Measurements from ENCODE around the gene NAALADL2.

Gene NAALADL2

GRCh38 chr3:175617247-175617646, 758.1 kb downstream of the NAALADL2 start:
- DNase-seq, result no peak

DNA sequence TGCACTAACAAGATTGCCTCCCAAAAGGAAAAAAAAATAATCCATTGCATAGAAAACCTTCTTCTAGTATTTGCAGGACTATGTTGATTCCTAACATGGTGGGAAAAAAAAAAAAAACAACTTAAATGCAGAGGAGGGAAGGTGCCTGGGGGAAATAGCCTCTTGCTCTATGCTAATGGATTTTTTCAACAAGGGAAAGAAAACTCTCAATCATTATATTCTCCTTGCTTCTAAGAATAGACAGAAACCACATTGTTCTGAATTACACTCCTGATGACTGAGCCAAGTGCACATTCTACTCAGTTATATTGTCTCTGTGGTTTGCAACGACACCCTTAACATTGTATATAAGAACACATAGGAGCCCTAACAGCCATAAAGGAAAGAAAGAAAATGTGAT, 760.2 kb downstream of the NAALADL2 start:
- no peak for DNase-seq

GRCh38 chr3:175620093-175620492, 761.0 kb downstream of the NAALADL2 start:
- DNase-seq, result no peak

DNA sequence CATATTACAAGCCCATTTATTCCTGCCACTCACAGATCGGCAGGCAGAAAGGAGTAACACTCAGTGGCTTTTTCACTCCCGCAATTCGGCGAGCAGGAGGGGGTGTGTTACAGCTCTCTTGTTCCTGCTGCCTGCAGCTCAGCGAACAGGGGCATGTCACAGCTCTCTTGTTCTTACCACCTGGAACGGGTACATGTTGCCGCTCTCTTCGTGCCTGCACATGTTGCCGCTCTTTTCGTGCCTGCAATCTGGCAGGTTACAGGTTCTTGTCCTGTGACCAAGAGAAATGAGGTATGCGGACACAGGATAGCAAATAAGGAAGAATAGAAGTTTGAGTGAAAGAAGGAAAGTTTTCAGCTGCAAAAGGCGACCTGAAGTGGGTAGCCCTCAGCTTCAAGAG, 761.4 kb downstream of the NAALADL2 start:
- no peak for DNase-seq

DNA sequence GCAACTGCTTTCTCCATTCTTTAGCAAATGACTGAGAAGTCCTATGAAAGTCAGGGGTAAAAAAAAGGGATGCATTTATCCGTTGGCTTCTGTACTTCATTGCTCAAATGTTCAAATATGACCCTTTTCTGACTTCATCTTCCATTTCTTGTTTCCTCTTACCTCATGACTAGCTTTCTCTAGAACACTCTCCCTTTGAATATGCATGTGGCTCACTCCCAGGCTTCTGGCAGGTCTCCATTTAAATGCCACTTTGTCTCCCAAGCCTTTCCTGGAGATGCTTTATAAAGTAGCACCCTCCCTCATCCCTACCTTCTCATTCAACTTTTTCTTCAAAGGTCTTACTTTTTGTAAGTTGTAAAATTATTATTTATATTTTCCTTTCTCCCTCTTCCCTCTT, 781.8 kb downstream of the NAALADL2 start:
- no peak for DNase-seq

DNA sequence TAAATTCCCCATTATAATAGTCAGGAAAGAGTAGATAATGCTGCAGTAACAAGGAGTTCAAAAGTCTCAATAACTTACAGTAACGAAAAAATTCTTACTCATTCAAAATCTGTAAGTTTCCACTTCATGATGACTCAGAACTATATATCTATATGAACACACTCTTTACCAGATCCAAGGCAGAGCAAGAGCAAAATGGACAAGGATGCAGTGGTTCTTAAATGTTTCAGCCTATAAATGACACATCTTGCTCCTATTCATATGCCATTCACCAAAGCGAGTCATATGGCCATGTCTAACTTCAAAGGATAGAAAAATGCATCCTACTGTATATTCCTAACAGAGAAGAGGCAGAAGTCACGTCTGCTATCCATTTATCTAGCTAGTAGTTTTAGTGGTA, 787.7 kb downstream of the NAALADL2 start:
- DNase-seq, result no peak

- DNase-seq, result no peak
These were observed 789.8 kb downstream of the NAALADL2 start for GRCh38 chr3:175648899-175649298.

DNA sequence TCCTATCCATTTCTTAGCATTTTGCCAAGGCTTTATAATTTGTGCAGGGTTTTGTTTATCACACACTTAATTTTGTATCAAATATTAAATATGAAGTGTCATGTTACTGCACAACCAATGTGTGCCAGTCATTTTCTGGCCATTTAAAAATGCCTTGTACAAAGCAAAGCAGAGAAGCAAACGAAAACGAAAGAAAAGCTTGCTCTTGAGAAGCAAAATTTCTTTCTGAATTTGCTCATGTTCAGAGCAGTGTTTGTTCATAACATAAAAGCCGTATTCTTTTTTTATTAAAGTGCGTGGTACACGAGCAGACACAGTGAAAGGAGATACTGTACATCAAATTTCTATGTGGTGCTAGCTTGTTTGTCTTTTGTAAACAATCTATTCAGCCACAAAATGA, 792.6 kb downstream of the NAALADL2 start:
- DNase-seq, result no peak

- DNase-seq, result no peak
These were observed 796.2 kb downstream of the NAALADL2 start for GRCh38 chr3:175655351-175655750.

DNA sequence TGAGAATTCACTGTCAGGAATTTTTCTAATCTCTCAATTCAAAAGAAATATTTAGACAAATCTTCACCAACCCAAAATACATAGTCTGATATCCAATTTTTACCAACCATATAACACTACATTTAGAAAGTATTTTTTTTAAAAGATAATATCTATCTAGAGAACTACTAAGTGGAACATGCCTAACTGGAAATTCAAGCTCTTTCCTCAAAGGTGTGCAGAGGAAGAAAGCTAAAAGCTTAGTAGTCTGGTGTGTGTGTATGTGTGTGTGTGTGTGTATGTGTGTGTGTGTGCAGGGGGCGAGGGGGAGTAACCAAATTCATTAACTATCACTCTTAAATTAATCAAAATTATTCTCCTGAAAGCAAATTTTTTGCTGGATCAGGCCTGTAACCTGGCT, 797.3 kb downstream of the NAALADL2 start:
- DNase-seq, result no peak

DNA sequence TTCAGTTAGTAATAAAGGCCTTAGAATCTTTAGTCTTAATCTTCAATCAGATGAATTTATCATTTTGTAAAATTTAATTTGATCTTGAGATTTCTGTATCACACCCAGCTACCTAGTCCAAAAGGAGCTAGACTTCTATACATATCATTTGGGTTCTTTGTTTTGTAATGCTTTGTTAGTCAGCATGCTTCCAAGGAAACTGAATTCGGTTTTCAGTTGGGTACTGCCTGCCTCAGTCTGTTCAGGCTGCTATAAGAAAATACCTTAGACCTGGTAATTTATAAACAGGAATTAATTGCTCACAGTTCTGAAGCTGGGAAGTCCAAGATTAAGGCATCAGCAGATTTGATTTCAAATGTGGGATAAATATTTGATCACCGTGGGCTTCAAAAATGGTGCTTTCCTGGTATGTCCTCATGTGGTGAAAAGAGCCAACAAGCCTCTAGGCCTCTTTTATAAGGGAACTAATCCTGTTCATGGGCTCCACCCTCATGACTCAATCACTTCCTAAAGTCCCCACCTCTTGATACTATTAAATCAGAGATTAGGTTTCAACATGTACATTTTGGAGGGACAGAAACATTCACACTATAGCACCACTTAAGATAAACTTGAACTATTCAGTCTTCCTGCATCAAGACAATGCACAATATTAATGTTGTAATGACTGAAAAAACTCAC, 800.7 kb downstream of the NAALADL2 start:
- no peak for DNase-seq

DNA sequence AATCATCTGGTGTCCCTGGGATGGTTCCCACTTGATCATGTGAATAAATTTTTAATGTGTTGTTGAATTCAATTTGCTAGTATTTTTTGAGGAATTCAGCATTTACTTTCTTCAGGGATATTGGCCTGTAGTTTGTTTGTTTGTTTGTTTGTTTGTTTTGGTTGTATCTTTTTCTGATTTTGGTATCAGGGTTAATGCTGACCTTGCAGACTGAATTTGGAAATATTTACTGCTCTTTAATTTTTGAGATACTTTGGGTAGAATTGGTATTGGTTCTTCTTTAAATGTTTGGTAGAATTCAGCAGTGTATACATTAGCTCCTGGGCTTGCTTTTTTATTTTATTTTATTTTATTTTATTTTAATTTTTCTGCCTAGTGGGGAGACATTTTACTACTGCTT, 803.7 kb downstream of the NAALADL2 start:
- DNase-seq, result no peak

GRCh38 chr3:175664911-175665310, 805.8 kb downstream of the NAALADL2 start:
- no peak for DNase-seq

DNA sequence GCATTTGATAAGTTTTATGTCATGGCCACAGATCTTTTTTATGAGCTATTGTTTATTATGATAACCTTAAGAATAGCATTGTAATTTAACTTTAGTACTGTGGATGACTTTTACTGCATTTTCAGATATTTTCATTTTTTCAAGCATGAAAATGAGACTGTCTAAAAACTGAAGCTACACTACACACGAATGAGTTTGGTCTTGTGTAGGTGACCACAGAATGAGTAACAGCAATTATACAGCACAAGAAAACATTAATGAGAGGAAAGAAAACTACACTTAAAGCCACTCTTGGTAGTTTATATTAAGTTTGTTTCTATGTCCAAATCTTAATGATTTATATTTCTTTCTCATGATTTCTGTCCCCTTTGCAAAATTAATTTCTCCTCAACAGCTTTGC, 809.2 kb downstream of the NAALADL2 start:
- DNase-seq, result no peak

- DNase-seq, result no peak
These were observed 811.4 kb downstream of the NAALADL2 start for GRCh38 chr3:175670557-175670956.

DNA sequence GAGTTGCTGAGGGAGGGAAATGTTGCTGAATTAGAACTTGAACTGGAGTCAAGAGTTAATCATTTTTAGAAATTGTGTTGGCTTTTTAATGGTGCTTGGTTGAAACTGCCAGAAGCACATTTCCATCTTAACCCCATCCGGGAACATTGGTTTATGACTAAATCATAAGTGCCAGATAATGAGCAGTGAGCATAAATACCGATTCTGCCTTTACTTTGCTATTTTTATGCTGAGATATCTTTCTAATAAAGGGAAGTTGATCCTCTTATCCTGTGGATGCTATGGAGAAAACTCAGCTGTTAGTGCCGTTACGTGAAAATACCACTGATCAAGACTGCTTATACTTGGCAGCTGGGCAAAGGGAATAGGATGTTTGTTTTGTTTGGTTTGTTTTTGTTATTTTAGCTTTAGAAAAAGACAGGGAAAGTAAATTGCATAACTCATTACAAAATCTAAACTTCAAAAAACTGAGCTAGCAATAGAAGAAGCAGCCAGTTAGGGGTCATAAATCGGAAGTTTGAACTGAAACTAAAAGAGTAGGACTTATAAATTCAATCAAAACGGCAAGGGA, 813.1 kb downstream of the NAALADL2 start:
- no peak for DNase-seq

GRCh38 chr3:175679568-175679967, 820.4 kb downstream of the NAALADL2 start:
- DNase-seq, result no peak

DNA sequence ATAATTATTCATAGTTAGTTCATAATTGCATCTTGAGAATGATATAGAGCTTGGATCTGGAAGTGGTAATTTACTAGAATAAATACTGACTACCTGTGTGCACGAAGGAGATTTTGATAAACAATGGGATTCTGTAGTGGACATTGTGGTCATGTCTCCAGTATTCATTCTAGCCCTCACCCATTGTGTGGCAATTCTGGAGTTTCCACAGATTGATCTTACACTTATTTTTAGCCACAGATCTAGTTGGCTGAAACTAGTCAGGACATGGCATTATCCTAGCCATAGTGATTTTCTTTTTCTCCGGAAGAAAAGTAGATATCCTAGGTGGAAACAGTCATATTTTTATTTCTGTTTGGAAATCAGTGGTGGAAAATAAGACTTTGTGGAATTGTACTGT, 833.1 kb downstream of the NAALADL2 start:
- no peak for DNase-seq

DNA sequence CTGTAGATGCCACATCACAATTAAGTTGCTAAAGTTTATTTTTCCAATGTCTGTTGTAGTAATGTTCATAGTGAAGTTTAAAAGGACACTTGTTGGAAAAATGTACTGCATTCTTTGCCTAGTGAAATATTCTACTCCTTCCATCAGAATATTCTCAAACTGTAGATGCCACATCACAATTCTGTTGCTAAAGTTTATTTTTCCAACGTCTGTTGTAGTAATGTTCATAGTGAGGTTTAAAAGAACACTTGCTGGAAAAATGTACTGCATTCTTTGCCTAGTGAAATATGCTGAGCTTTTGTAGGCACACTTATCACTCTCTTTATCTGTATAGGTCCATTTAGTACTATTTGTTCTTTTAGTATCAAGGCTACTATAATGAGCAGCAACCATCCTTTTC, 836.1 kb downstream of the NAALADL2 start:
- no peak for DNase-seq

DNA sequence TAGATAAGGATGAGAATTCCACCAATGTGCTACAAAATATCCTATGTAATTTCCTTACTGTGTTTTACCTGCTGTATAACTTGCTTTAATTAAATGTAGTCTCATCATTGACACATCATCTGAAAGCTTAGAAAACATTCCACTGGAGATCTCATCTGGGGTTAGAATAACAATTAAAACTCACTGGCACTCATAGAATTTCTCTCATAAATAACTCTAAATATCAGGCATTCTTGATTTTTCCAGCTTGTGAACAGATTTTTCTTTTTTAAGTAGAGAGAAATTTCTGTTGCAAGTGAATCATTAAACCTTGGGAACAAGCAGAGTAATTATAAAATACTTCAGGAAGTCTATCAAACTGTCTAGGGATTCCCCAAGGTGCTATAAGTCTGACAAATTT, 843.8 kb downstream of the NAALADL2 start:
- DNase-seq, result no peak

DNA sequence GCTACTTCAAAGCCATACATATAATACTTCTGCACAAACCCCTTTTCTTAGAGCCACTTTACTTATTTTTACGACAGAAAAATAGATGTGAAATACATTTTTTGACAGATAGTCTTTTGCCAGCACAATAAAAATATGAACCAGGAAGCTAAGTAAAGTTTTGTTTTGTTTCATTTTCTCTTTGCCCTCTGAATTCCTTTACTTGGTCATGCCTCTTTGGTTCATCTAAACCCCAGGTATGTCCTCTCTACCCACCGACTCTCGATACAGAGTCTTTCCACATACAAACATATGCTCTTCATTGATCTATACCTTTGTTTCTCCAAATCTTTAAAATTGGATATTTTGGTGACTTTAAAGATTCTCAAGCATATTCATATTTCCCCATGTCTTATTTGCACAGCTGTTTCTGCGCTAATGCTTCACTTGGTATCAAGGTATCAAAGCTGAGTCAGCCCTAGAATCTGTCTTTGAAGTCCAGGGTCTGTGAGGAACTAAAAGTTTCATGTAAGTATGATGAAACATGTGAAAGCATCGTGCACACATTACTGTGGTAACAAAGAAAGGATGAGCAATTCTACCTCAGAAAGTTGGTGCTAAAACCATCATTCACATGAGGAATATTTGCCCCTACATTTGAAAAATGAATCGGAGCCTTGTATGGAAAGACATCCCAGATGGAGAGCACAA, 845.4 kb downstream of the NAALADL2 start:
- no peak for DNase-seq

DNA sequence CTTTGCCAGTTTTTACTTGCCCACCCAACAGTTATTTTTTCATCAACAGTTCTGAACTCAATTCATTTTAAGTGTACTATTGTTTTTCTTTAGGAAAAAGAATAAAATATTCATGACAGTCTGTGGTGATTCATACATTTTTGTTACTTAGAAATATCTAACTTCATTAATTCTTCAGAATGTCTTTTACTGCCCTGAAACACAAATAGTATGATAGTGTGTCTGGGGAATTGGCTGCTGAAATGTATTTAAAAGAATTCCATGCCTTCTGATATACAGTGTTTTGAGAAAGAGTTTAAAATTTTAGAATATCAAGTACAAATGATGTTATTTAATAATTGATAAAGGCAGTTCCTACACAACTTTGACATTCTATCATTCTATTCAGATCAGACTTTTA, 854.1 kb downstream of the NAALADL2 start:
- no peak for DNase-seq

DNA sequence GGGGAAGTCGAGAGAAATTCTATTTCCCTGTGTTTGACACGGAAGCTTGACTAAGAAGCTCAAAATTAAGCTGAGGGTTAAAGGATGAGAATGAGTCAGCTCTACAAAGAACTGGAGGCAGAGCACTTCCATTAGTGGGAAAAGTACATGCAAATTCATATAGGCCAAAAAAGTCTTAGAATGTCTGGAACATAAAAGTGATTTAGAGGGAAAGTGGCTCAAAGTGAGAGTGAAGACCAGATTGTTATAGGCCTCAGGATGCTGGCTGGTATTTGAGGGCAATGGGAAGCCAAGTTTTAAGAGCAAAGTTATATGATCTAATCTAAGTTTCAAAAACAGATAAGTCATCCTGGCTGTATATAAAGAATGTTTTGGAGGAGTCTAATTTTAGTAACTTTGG, 857.3 kb downstream of the NAALADL2 start:
- DNase-seq, result no peak

- DNase-seq, result no peak
These were observed 867.1 kb downstream of the NAALADL2 start for GRCh38 chr3:175726228-175726627.

DNA sequence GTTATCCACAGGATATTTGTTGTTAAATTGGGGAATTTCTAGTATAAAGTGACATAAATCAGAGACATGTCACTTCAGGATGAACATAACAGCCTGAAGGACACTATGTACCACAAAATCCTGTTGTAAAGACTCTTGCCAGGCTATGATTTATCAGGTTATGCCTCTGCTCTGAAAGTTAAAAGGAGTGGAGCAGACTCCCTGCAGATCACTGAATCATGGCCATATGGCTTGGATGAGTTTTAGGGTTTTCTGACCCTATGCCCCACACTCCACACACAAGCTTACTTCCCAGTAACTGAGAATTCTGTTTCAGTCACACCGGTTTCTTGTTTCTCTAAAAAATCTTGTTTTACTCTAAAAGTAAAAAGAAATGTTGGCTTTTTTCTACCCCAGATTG, 869.4 kb downstream of the NAALADL2 start:
- DNase-seq, result no peak

Data from NCI-H526 treated with DMSO at 0.1 percent for 48 hours (cell line).